Lower leg skin (tissue), 3 donors: ENCODE measurements around the gene IMMP2L.

Experiments
- POLR2A ChIP-seq, 2 donors: fragments of 450-650 bp; IDR thresholded peaks; one replicate each; pipeline ENCODE4 v1.6.1; 2016 to 2017; ENCODE audit warnings: antibody characterized with exemption in 2 of 2, mild to moderate bottlenecking in 1 of 2, moderate library complexity in 1 of 2
- TF ChIP-seq, protein P1 (sequence below), 3 donors: fragments of 450-650 bp; IDR thresholded peaks; one replicate each; pipeline ENCODE4 v1.5.1; 2016; ENCODE audit warnings: antibody characterized with exemption in 3 of 3, mild to moderate bottlenecking in 3 of 3, moderate library complexity in 2 of 3

DNA sequence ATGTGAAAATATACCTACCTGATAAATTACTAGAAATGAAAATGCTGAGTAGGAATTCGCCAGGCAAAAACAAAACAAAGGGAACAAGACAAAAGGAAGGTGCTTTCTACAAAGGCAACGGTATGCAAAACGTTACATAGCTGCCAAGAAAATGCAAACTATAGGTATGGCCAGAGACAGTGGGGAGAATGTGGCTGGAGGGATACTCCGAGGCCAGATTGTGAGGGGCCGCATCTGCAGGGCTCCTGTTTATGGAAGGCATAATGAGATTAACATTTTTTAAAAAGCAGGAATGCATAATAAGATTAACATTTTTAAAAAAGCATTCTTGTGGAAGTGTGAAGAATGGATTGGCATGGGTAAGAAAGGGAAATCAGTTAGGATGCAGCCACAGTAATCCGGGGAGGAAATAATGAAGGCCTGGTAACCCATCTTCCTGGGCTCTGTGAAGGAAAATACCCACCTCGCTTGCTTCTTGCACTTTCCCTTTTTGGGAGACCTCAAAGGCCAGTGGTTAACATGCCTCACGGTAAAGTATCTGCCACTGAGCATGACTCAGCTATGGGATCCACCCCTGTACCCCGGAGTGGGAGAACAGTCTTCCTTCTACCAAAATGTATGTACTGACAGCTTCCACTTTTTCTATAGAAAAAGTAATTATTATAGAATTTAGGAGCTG lies 617.2 kb downstream of the IMMP2L start:
- TF ChIP-seq, protein P1, sequence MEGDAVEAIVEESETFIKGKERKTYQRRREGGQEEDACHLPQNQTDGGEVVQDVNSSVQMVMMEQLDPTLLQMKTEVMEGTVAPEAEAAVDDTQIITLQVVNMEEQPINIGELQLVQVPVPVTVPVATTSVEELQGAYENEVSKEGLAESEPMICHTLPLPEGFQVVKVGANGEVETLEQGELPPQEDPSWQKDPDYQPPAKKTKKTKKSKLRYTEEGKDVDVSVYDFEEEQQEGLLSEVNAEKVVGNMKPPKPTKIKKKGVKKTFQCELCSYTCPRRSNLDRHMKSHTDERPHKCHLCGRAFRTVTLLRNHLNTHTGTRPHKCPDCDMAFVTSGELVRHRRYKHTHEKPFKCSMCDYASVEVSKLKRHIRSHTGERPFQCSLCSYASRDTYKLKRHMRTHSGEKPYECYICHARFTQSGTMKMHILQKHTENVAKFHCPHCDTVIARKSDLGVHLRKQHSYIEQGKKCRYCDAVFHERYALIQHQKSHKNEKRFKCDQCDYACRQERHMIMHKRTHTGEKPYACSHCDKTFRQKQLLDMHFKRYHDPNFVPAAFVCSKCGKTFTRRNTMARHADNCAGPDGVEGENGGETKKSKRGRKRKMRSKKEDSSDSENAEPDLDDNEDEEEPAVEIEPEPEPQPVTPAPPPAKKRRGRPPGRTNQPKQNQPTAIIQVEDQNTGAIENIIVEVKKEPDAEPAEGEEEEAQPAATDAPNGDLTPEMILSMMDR (IDR thresholded peaks at IDR 0.05), result no peak
- no peak for TF ChIP-seq POLR2A (IDR thresholded peaks at IDR 0.05)
